NCI-H446 treated with DMSO at 0.1 percent for 48 hours (cell line): ENCODE data around the gene ADAM12.

Experiments
- DNase-seq: peaks from one replicate; lab custom pipeline; 2025; lab: John Stamatoyannopoulos, UW

ADAM12 gene

GRCh38 chr10:126315494-126316177, 72.6 kb downstream of the ADAM12 start:
- DNase-seq = no peak

GRCh38 chr10:126314863-126315493, 73.3 kb downstream of the ADAM12 start:
- no peak for DNase-seq

GRCh38 chr10:126312167-126312566, 76.1 kb downstream of the ADAM12 start:
- DNase-seq = no peak

- DNase-seq = no peak
Observed at GRCh38 chr10:126309228-126309883, 78.9 kb downstream of the ADAM12 start.

- DNase-seq = no peak
Observed at GRCh38 chr10:126302826-126303665, 85.2 kb downstream of the ADAM12 start.

GRCh38 chr10:126302476-126302756, 85.9 kb downstream of the ADAM12 start:
- DNase-seq = no peak

- DNase-seq = no peak
Observed at GRCh38 chr10:126301701-126302475, 86.4 kb downstream of the ADAM12 start.

- DNase-seq = no peak
Observed at GRCh38 chr10:126294451-126294850, 93.8 kb downstream of the ADAM12 start.

- DNase-seq = no peak
Observed at GRCh38 chr10:126290232-126290631, 98.0 kb downstream of the ADAM12 start.

GRCh38 chr10:126288547-126289493, 99.5 kb downstream of the ADAM12 start:
- DNase-seq = no peak

GRCh38 chr10:126286256-126286780, 102.0 kb downstream of the ADAM12 start:
- DNase-seq = no peak

- no peak for DNase-seq
Observed at GRCh38 chr10:126283307-126283706, 105.0 kb downstream of the ADAM12 start.

- DNase-seq = no peak
Observed at GRCh38 chr10:126278851-126279250, 109.4 kb downstream of the ADAM12 start.

GRCh38 chr10:126277181-126277580, 111.1 kb downstream of the ADAM12 start:
- DNase-seq = no peak

GRCh38 chr10:126272526-126272925, 115.8 kb downstream of the ADAM12 start:
- no peak for DNase-seq

- DNase-seq = no peak
Observed at GRCh38 chr10:126270111-126270510, 118.2 kb downstream of the ADAM12 start.

- DNase-seq = no peak
Observed at GRCh38 chr10:126268013-126268920, 120.0 kb downstream of the ADAM12 start.

GRCh38 chr10:126264102-126265018, 123.9 kb downstream of the ADAM12 start:
- no peak for DNase-seq
